ENCODE results near the gene ULBP3. TPM values are rescaled to one million over a fixed set of nuclear protein-coding genes. Genes with fewer than 3 reads are reported as not detected.

ULBP3 gene
- total and polyA plus RNA-seq, 2 of the 4 experiments (the other 2 are of a cell fraction), result 11.1 to 35.1 TPM

DNA sequence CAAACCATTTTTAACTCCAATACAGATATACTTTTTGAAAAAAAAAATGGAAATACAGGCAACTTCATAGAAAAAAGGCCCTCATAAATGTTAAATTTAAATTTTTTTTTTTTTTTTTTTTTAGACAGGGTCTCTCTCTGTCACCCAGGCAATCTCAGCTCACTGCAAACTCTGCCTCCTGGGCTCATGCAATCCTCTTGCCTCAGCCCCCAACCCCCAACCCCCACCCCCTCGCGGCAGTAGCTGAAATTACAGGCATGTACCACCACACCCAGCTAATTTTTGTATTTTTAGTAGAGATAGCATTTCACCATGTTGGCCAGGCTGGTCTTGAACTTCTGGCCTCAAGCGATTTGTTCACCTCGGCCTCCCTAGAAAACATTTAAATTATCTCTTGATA, 12.8 kb upstream of the ULBP3 start:
- no peaks in the 10 kb centered on the region for H3K79me1 ChIP-seq (ENCODE audit: low read depth in 1 of 2, low read length in 2 of 2)
- ATAC-seq (ENCODE audit: low read depth) (no peak), DNase-seq (no peak)
- H2BK20ac ChIP-seq (ENCODE audit: low read depth, low read length), result no peak overlapping the region
- no peak overlapping the region for H2AK5ac ChIP-seq (ENCODE audit: low read depth, low read length)
- H3K14ac ChIP-seq (replicated peaks; ENCODE audit: low read depth, low read length), result no peak overlapping the region
- H2BK15ac ChIP-seq (ENCODE audit: low read depth, low read length), result no peak overlapping the region
- TF ChIP-seq POLR2A (IDR thresholded peaks at IDR 0.05; ENCODE audit: low read depth, low read length), result no peak
- no peak for TF ChIP-seq CEBPB (IDR thresholded peaks at IDR 0.05; ENCODE audit: low read depth, low read length)
- TF ChIP-seq MXI1 (IDR thresholded peaks at IDR 0.05; ENCODE audit: borderline replicate concordance, low read depth, low read length), result no peak
- no peak for TF ChIP-seq BHLHE40 (IDR thresholded peaks at IDR 0.05; ENCODE audit: low read depth, low read length)
- TF ChIP-seq, protein P1, sequence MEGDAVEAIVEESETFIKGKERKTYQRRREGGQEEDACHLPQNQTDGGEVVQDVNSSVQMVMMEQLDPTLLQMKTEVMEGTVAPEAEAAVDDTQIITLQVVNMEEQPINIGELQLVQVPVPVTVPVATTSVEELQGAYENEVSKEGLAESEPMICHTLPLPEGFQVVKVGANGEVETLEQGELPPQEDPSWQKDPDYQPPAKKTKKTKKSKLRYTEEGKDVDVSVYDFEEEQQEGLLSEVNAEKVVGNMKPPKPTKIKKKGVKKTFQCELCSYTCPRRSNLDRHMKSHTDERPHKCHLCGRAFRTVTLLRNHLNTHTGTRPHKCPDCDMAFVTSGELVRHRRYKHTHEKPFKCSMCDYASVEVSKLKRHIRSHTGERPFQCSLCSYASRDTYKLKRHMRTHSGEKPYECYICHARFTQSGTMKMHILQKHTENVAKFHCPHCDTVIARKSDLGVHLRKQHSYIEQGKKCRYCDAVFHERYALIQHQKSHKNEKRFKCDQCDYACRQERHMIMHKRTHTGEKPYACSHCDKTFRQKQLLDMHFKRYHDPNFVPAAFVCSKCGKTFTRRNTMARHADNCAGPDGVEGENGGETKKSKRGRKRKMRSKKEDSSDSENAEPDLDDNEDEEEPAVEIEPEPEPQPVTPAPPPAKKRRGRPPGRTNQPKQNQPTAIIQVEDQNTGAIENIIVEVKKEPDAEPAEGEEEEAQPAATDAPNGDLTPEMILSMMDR (conservative IDR thresholded peaks at IDR 0.05; ENCODE audit: low read depth, low read length), result no peak
- TF ChIP-seq RAD21 (IDR thresholded peaks at IDR 0.05; ENCODE audit: low read length), result no peak
- TF ChIP-seq CHD1 (IDR thresholded peaks at IDR 0.05; ENCODE audit: low read depth, low read length), result no peak
- no peak for TF ChIP-seq SMC3 (IDR thresholded peaks at IDR 0.05; ENCODE audit: low read depth, low read length)
- TF ChIP-seq, protein P2, sequence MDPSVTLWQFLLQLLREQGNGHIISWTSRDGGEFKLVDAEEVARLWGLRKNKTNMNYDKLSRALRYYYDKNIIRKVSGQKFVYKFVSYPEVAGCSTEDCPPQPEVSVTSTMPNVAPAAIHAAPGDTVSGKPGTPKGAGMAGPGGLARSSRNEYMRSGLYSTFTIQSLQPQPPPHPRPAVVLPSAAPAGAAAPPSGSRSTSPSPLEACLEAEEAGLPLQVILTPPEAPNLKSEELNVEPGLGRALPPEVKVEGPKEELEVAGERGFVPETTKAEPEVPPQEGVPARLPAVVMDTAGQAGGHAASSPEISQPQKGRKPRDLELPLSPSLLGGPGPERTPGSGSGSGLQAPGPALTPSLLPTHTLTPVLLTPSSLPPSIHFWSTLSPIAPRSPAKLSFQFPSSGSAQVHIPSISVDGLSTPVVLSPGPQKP (IDR thresholded peaks at IDR 0.05; ENCODE audit: borderline replicate concordance, low read depth, low read length), result no peak
- TF ChIP-seq MAZ (IDR thresholded peaks at IDR 0.05; ENCODE audit: borderline replicate concordance, low read depth, low read length), result no peak
- TF ChIP-seq FOS (IDR thresholded peaks at IDR 0.05; ENCODE audit: low read depth, low read length), result no peak
- no peaks in the 10 kb centered on the region for H3K9me3 ChIP-seq (ENCODE audit: control insufficient read depth, insufficient read depth, low read length)
- H3K27me3 ChIP-seq (ENCODE audit: control insufficient read depth, insufficient read depth, low read length), result peaks cover 12% of the 10 kb centered on the region
- H3K4me1 ChIP-seq (ENCODE audit: control insufficient read depth, insufficient read depth, low read length), result no peaks in the 10 kb centered on the region
- no peak overlapping the region for H3K56ac ChIP-seq (ENCODE audit: extremely low read depth, insufficient read depth, low read length)
- H2BK5ac ChIP-seq (ENCODE audit: low read depth, low read length, poor library complexity, severe bottlenecking), result no peak overlapping the region
- ChIA-PET CTCF (no interaction called here), POLR2A (ENCODE audit: unreplicated experiment) (no interaction called here)
- no peak overlapping the region for H4K91ac ChIP-seq (ENCODE audit: insufficient read depth, low read depth, low read length)
- no CpG with 5 or more reads among the region's 4 CpGs for WGBS, 2 experiments (ENCODE audit: extremely low coverage in 2 of 2, insufficient read length in 1 of 2)
- H2AK9ac ChIP-seq (replicated peaks; ENCODE audit: low read depth, low read length, poor library complexity), result no peak overlapping the region
- H4K20me1 ChIP-seq (ENCODE audit: insufficient read depth, low read length), result no peaks in the 10 kb centered on the region
- H3K4me2 ChIP-seq (ENCODE audit: low read depth, low read length), result no peak overlapping the region
- no peak overlapping the region for H2AFZ ChIP-seq (replicated peaks; ENCODE audit: low read length, poor library complexity)
- BruUV-seq (replicated peaks), result no TSS peak
- H3K4me3 ChIP-seq (ENCODE audit: insufficient read depth, low read depth, low read length), result no peak overlapping the region
- intact Hi-C loops (cut with micrococcal nuclease), result loop anchor here (2.0 kb wide), 1 partner anchor 733 kb away; no protein-coding TSS in a partner anchor
- no peak overlapping the region for H3K4ac ChIP-seq (ENCODE audit: low read depth, low read length)
- H3K18ac ChIP-seq (ENCODE audit: low read depth, low read length), result no peak overlapping the region
- H3K27ac ChIP-seq (ENCODE audit: insufficient read depth, low read length), result no peak overlapping the region
- no peaks in the 10 kb centered on the region for H3K9me1 ChIP-seq (ENCODE audit: insufficient read depth, low read length)
- H4K8ac ChIP-seq (ENCODE audit: low read depth in 2 of 2, low read length in 2 of 2), result no peak overlapping the region
- dilution Hi-C loops (cut with HindIII; ENCODE audit: low sequenced_read_pairs, unreplicated experiment), result no loop called here
- no peak overlapping the region for H3K23ac ChIP-seq (ENCODE audit: low read depth, low read length)
- no peak overlapping the region for H2BK120ac ChIP-seq (ENCODE audit: low read depth, low read length)
- H4K5ac ChIP-seq (ENCODE audit: low read depth, low read length), result no peak overlapping the region
- H3K9ac ChIP-seq (ENCODE audit: low read depth, low read length), result no peak overlapping the region
- H3K36me3 ChIP-seq (ENCODE audit: control insufficient read depth, insufficient read depth, low read length), result no peaks in the 10 kb centered on the region
- in situ Hi-C loops (cut with MboI; ENCODE audit: low sequenced_read_pairs), result loop anchor here (5.0 kb wide), 1 partner anchor 256 kb away; no protein-coding TSS in a partner anchor
